GM12864 (cell line): ENCODE data around the gene CD28.

Experiments used
- DNase-seq: peaks from one replicate; pipeline ENCODE4 v3.0.0-alpha.2; 2011; ENCODE audit warnings: low read depth
- H3K4me3 ChIP-seq: 2 replicates; pipeline ENCODE4 v1.5.1; 2011; ENCODE audit warnings: mild to moderate bottlenecking, low read depth, low read length, control low read depth
- CTCF ChIP-seq: IDR thresholded peaks from 2 replicates; pipeline ENCODE4 v1.5.1; 2011; ENCODE audit warnings: low read depth, mild to moderate bottlenecking, moderate library complexity, low read length, control low read depth, inconsistent platforms; ENCODE audit errors: missing control alignments

Gene CD28

GRCh38 chr2:203721781-203722300, 15.4 kb downstream of the CD28 start:
- TF ChIP-seq CTCF = no peak
- no peak for DNase-seq
- no peak overlapping the region for H3K4me3 ChIP-seq

- no peak for TF ChIP-seq CTCF
- no peak for DNase-seq
- no peak overlapping the region for H3K4me3 ChIP-seq
Observed at GRCh38 chr2:203722411-203722810, 16.0 kb downstream of the CD28 start.

GRCh38 chr2:203728321-203728720, 21.9 kb downstream of the CD28 start:
- no peak overlapping the region for H3K4me3 ChIP-seq
- DNase-seq = no peak
- TF ChIP-seq CTCF = no peak

- no peak for TF ChIP-seq CTCF
- no peak overlapping the region for H3K4me3 ChIP-seq
- no peak for DNase-seq
Observed at GRCh38 chr2:203730076-203730729, 23.8 kb downstream of the CD28 start.

- no peak overlapping the region for H3K4me3 ChIP-seq
- TF ChIP-seq CTCF = no peak
- DNase-seq = no peak
Observed at GRCh38 chr2:203730883-203731282, 24.4 kb downstream of the CD28 start.

- no peak overlapping the region for H3K4me3 ChIP-seq
- TF ChIP-seq CTCF = no peak
- no peak for DNase-seq
Observed at GRCh38 chr2:203732092-203732952, 25.9 kb downstream of the CD28 start.
